ENCODE measurements around the gene STRAP.

DNA sequence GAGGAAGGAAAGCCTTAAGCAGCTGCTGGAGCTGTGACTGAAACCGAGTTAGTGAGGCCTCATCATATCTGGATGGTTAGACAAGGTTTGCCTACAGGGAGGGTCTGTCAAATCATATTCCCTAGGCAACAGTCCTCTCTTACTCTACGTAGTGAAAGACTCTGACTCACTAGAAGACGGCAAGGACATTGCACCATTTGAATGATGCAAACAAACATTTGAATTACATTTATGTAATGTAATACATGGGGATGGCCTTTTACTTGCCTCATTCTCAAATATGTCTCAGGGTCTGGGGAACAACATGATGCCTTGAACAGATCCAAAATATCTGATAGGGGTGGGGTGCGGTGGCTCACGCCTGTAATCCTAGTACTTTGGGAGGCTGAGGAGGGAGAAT, 29.8 kb upstream of the STRAP start:
- TF ChIP-seq POLR2A (IDR thresholded peaks at IDR 0.05; ENCODE audit: low read length) (no peak), GATA1 (IDR thresholded peaks at IDR 0.05; ENCODE audit: low read depth, low read length) (no peak)
